ENCODE data around the gene RBM20.

The RBM20 gene

DNA sequence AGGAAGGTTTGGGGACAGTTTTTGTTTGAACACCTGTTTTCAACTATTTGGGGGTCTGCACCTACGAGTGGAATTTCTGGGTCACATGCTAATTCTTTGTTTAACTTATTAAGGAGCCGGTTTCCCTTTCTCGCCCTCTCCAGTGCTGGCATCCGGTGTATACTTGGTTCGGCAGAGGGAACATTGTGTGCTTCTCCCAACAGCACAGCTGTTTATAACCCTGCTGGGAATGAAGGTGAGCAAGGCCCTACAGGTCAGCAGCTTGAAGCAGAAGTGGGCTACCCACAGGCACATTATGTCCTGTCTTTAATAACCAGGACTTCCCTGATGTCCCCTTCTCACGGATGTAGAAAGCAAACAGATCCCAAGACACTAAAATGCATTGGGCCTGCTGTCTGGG is 140.1 kb downstream of the RBM20 start:
- no peaks in the 10 kb centered on the region for H3K36me3 ChIP-seq
- DNase-seq, result no peak

GRCh38 chr10:110786172-110786571 is 142.0 kb downstream of the RBM20 start:
- no peaks in the 10 kb centered on the region for H3K27me3 ChIP-seq (ENCODE audit: insufficient read depth, low read depth, severe bottlenecking)
- no peaks in the 10 kb centered on the region for H3K9me3 ChIP-seq (ENCODE audit: severe bottlenecking)
- no peak for DNase-seq
- TF ChIP-seq, protein P1, sequence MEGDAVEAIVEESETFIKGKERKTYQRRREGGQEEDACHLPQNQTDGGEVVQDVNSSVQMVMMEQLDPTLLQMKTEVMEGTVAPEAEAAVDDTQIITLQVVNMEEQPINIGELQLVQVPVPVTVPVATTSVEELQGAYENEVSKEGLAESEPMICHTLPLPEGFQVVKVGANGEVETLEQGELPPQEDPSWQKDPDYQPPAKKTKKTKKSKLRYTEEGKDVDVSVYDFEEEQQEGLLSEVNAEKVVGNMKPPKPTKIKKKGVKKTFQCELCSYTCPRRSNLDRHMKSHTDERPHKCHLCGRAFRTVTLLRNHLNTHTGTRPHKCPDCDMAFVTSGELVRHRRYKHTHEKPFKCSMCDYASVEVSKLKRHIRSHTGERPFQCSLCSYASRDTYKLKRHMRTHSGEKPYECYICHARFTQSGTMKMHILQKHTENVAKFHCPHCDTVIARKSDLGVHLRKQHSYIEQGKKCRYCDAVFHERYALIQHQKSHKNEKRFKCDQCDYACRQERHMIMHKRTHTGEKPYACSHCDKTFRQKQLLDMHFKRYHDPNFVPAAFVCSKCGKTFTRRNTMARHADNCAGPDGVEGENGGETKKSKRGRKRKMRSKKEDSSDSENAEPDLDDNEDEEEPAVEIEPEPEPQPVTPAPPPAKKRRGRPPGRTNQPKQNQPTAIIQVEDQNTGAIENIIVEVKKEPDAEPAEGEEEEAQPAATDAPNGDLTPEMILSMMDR (IDR thresholded peaks at IDR 0.05; ENCODE audit: low read depth, low read length), result no peak
- no peaks in the 10 kb centered on the region for H3K36me3 ChIP-seq
- no peak overlapping the region for H3K27ac ChIP-seq
- no peak overlapping the region for H3K4me3 ChIP-seq (ENCODE audit: low read depth, low read length)

More for the DNA sequence above, 140.1 kb downstream of the RBM20 start:
- no peaks in the 10 kb centered on the region for H3K9me3 ChIP-seq (ENCODE audit: severe bottlenecking)
- TF ChIP-seq, protein P1 (IDR thresholded peaks at IDR 0.05; ENCODE audit: low read depth, low read length), result no peak
- H3K27ac ChIP-seq, result no peak overlapping the region
- no peak overlapping the region for H3K4me3 ChIP-seq (ENCODE audit: low read depth, low read length)
- H3K27me3 ChIP-seq (ENCODE audit: insufficient read depth, low read depth, severe bottlenecking), result no peaks in the 10 kb centered on the region

- Histone ChIP-seq H3K27me3 (ENCODE audit: insufficient read depth, low read depth, severe bottlenecking) (no peaks in the 10 kb centered on the region), H3K27ac (no peak overlapping the region), H3K9me3 (ENCODE audit: severe bottlenecking) (no peaks in the 10 kb centered on the region), H3K36me3 (no peaks in the 10 kb centered on the region), H3K4me3 (ENCODE audit: low read depth, low read length) (no peak overlapping the region)
- TF ChIP-seq, protein P1 (IDR thresholded peaks at IDR 0.05; ENCODE audit: low read depth, low read length), result no peak
- no peak for DNase-seq
Observed at GRCh38 chr10:110788620-110789385, 144.7 kb downstream of the RBM20 start.

DNA sequence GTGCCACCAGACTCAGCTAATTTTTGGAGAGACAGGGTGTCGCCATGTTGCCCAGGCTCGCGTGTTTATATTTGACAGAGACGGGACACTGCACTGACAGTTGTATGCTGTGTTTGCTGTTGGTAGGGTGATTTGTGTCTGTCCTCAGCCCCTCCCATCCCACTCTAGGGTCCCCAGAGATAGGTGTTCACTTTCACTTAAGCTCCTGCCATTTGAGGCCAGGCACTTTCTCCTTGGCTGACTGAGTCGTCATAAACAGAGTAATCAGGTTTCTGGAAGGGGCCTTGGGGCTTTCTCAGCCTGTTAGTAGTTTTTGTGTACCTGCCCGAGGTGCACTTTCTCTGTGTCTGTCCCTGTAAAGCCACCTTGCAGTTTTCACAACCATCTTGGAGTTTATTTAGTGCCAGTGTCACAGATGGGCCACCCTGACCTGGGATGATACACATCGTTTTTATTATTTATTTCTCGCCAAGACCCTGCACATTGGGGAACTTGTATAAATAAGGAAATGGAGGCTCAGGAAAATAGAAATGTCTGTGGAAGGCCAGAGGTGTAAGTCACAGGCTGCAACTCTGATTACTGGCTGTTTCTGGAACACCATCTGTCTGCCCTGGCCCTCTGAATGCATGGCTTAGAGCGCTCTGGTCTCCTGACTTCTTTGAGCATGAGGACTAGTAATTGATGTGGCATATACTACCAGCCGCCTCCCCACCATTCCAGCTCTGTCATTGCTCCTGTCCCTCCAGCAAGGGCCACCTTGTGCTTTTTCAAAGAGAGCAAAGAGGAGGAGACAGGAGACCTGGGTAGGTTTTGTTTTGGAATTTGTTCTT is 145.7 kb downstream of the RBM20 start:
- TF ChIP-seq, protein P1 (IDR thresholded peaks at IDR 0.05; ENCODE audit: low read depth, low read length), result no peak
- Histone ChIP-seq H3K4me3 (ENCODE audit: low read depth, low read length) (no peak overlapping the region), H3K9me3 (ENCODE audit: severe bottlenecking) (no peaks in the 10 kb centered on the region), H3K27ac (no peak overlapping the region), H3K27me3 (ENCODE audit: insufficient read depth, low read depth, severe bottlenecking) (no peaks in the 10 kb centered on the region), H3K36me3 (no peaks in the 10 kb centered on the region)
- DNase-seq, result no peak

DNA sequence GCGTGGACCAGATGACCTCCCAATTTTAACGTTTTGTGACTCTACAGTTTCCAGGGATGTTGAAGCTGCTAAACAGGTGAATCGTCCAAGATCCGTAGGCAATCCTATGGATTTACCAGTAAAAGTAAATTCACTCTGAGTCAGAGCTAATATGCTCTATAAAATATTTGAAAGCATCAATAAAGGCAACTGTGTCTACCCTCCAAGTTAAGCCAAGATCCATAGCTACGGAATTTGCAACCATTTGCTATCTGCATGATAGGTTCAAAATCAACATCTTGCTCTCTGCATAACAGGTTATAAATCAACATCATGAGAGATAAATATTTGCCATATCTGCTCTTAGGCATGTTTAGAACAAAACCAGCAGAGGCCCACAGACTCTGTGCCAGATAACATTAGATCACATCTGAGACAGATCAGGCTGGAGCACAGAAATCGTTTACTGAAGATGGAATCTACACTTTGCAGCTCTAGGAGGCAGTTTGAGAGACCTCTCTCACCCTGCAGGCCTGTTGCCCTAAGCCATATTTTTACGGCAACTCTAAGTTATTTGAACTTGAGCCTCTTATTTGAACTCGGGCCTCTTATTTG is 146.9 kb downstream of the RBM20 start:
- Histone ChIP-seq H3K27ac (no peak overlapping the region), H3K36me3 (no peaks in the 10 kb centered on the region), H3K27me3 (ENCODE audit: insufficient read depth, low read depth, severe bottlenecking) (no peaks in the 10 kb centered on the region), H3K9me3 (ENCODE audit: severe bottlenecking) (no peaks in the 10 kb centered on the region), H3K4me3 (ENCODE audit: low read depth, low read length) (no peak overlapping the region)
- TF ChIP-seq, protein P1 (IDR thresholded peaks at IDR 0.05; ENCODE audit: low read depth, low read length), result no peak
- DNase-seq, result no peak

Data from WERI-Rb-1 (cell line).